Right hindlimb (tissue), 1 donor: ENCODE results near the gene SLC6A11.

Source experiments
- DNase-seq: peaks from one replicate; pipeline ENCODE4 v3.0.0-alpha.2; 2018

SLC6A11 gene

GRCh38 chr3:10933805-10934481 lies 117.9 kb downstream of the SLC6A11 start:
- DNase-seq: no peak

GRCh38 chr3:10935028-10935427 lies 119.0 kb downstream of the SLC6A11 start:
- no peak for DNase-seq

GRCh38 chr3:10935846-10936631 lies 120.0 kb downstream of the SLC6A11 start:
- no peak for DNase-seq

- DNase-seq: no peak
Observed at GRCh38 chr3:10936686-10937085, 120.7 kb downstream of the SLC6A11 start.

GRCh38 chr3:10937141-10937825 lies 121.3 kb downstream of the SLC6A11 start:
- DNase-seq: no peak

- DNase-seq: no peak
Observed at GRCh38 chr3:10939556-10939955, 123.5 kb downstream of the SLC6A11 start.

- DNase-seq: no peak
Observed at GRCh38 chr3:10940106-10940505, 124.1 kb downstream of the SLC6A11 start.

- DNase-seq: no peak
Observed at GRCh38 chr3:10941972-10942371, 125.9 kb downstream of the SLC6A11 start.

- no peak for DNase-seq
Observed at GRCh38 chr3:10942690-10943205, 126.7 kb downstream of the SLC6A11 start.

- DNase-seq: no peak
Observed at GRCh38 chr3:10944866-10945265, 128.8 kb downstream of the SLC6A11 start.

GRCh38 chr3:10945683-10946287 lies 129.8 kb downstream of the SLC6A11 start:
- peak; percentile 60 for DNase-seq

GRCh38 chr3:10946526-10946925 lies 130.5 kb downstream of the SLC6A11 start:
- DNase-seq: no peak

GRCh38 chr3:10948326-10948725 lies 132.3 kb downstream of the SLC6A11 start:
- no peak for DNase-seq

GRCh38 chr3:10949197-10949596 lies 133.2 kb downstream of the SLC6A11 start:
- no peak for DNase-seq

GRCh38 chr3:10950476-10951294 lies 134.7 kb downstream of the SLC6A11 start:
- peak; percentile 57 for DNase-seq

- no peak for DNase-seq
Observed at GRCh38 chr3:10951295-10951926, 135.4 kb downstream of the SLC6A11 start.

- no peak for DNase-seq
Observed at GRCh38 chr3:10952525-10952924, 136.5 kb downstream of the SLC6A11 start.

- no peak for DNase-seq
Observed at GRCh38 chr3:10954740-10955139, 138.7 kb downstream of the SLC6A11 start.

GRCh38 chr3:10955711-10956453 lies 139.9 kb downstream of the SLC6A11 start:
- DNase-seq: peak; percentile 77

GRCh38 chr3:10956531-10956930 lies 140.5 kb downstream of the SLC6A11 start:
- no peak for DNase-seq

- DNase-seq: peak; percentile 41
Observed at GRCh38 chr3:10956986-10957385, 141.0 kb downstream of the SLC6A11 start.
